ENCODE results near the gene KANK4.

DNA sequence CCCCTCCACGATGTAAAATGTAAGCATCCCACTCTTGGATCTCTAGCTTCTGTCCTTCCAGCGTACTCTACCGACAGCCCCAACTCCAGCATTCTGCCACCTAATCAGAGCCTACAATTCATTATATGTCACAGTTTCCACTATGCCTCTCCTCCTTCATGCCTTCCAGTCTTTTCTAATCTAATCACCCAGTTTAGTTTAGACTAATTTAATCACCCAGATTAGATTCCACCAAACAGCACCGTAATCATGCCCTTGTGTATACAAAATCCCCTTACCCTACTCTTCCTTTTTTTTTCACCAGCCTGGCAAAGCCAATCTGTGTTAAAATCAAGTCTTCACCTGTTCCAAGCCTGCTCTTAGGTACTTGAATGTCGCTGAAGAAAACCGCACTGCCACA lies 49.8 kb upstream of the KANK4 start:
- TF ChIP-seq, protein P1, sequence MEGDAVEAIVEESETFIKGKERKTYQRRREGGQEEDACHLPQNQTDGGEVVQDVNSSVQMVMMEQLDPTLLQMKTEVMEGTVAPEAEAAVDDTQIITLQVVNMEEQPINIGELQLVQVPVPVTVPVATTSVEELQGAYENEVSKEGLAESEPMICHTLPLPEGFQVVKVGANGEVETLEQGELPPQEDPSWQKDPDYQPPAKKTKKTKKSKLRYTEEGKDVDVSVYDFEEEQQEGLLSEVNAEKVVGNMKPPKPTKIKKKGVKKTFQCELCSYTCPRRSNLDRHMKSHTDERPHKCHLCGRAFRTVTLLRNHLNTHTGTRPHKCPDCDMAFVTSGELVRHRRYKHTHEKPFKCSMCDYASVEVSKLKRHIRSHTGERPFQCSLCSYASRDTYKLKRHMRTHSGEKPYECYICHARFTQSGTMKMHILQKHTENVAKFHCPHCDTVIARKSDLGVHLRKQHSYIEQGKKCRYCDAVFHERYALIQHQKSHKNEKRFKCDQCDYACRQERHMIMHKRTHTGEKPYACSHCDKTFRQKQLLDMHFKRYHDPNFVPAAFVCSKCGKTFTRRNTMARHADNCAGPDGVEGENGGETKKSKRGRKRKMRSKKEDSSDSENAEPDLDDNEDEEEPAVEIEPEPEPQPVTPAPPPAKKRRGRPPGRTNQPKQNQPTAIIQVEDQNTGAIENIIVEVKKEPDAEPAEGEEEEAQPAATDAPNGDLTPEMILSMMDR (IDR thresholded peaks at IDR 0.05), result no peak
- TF ChIP-seq EZH2 (IDR thresholded peaks at IDR 0.05; ENCODE audit: borderline replicate concordance, insufficient read depth, low read depth, low read length, poor library complexity, severe bottlenecking), result no peak

Data from B cell (primary cell).